Neural progenitor cell (in vitro differentiated cells): ENCODE data around the gene EIPR1. TPM values are rescaled to one million over a fixed set of nuclear protein-coding genes. Genes with fewer than 3 reads are reported as not detected.

Experiments
- DNase-seq: peaks from one replicate; pipeline ENCODE4 v3.0.0-alpha.2; 2016; ENCODE audit warnings: low spot score
- H2AFZ ChIP-seq: fragments of 200-600 bp; sonication (generic); replicated peaks from 2 replicates; pipeline ENCODE4 v1.6.1; 2016; ENCODE audit warnings: antibody characterized with exemption
- H3F3A ChIP-seq: fragments of 200-600 bp; sonication (generic); 2 replicates; pipeline ENCODE4 v1.6.1; 2016; ENCODE audit warnings: antibody characterized with exemption, low read depth
- H3K27ac ChIP-seq: fragments of 200-600 bp; sonication (generic); 2 replicates; pipeline ENCODE4 v1.5.1; 2016; ENCODE audit warnings: mild to moderate bottlenecking
- H3K27me3 ChIP-seq: fragments of 200-600 bp; sonication (generic); 2 replicates; pipeline ENCODE4 v1.6.1; 2016; ENCODE audit warnings: mild to moderate bottlenecking, moderate library complexity
- H3K36me3 ChIP-seq: fragments of 200-600 bp; sonication (generic); 2 replicates; pipeline ENCODE4 v1.5.1; 2016
- H3K4me1 ChIP-seq: fragments of 200-600 bp; sonication (generic); 2 replicates; pipeline ENCODE4 v1.6.1; 2016; ENCODE audit warnings: mixed run types
- H3K4me2 ChIP-seq: fragments of 200-600 bp; sonication (generic); 2 replicates; pipeline ENCODE4 v1.6.1; 2016
- H3K4me3 ChIP-seq: fragments of 200-600 bp; sonication (generic); 2 replicates; pipeline ENCODE4 v1.5.1; 2016
- H3K79me2 ChIP-seq: fragments of 200-600 bp; sonication (generic); 2 replicates; pipeline ENCODE4 v1.6.1; 2016; ENCODE audit warnings: low read depth
- H3K9ac ChIP-seq: fragments of 200-600 bp; sonication (generic); 2 replicates; pipeline ENCODE4 v1.6.1; 2016
- H3K9me3 ChIP-seq: fragments of 200-600 bp; sonication (generic); 2 replicates; pipeline ENCODE4 v1.5.1; 2016; ENCODE audit warnings: low read depth
- H4K20me1 ChIP-seq: fragments of 200-600 bp; sonication (generic); 2 replicates; pipeline ENCODE4 v1.6.1; 2016; ENCODE audit warnings: low read depth
- H3K27ac Mint-ChIP-seq: 3 replicates; pipeline ENCODE4 v1.8.0; 2021; ENCODE audit warnings: mixed read lengths
- H3K27me3 Mint-ChIP-seq: 2 replicates; pipeline ENCODE4 v1.8.0; 2022; ENCODE audit warnings: low read depth, mild to moderate bottlenecking, inconsistent platforms, moderate library complexity, mixed read lengths; ENCODE audit not compliant: insufficient read depth
- H3K36me3 Mint-ChIP-seq: 3 replicates; pipeline ENCODE4 v1.8.0; 2021; ENCODE audit warnings: mixed read lengths
- H3K4me1 Mint-ChIP-seq: 3 replicates; pipeline ENCODE4 v1.8.0; 2021; ENCODE audit warnings: mixed read lengths
- H3K4me3 Mint-ChIP-seq: 3 replicates; pipeline ENCODE4 v1.8.0; 2021; ENCODE audit warnings: mild to moderate bottlenecking, moderate library complexity, mixed read lengths
- H3K9me3 Mint-ChIP-seq: 3 replicates; pipeline ENCODE4 v1.8.0; 2020; ENCODE audit warnings: mixed read lengths
- EZH2 ChIP-seq: fragments of 200-600 bp; sonication (generic); IDR thresholded peaks from 2 replicates; pipeline ENCODE4 v1.6.1; 2017; ENCODE audit warnings: antibody characterized with exemption, mild to moderate bottlenecking, moderate library complexity
- EZH2phosphoT487 ChIP-seq: fragments of 200-600 bp; sonication (generic); IDR thresholded peaks from 2 replicates; pipeline ENCODE4 v1.6.1; 2017; ENCODE audit warnings: antibody characterized with exemption
- total RNA-seq: library from RNA; depleted of rRNA; stranded (reverse); fragments of >200 nt; gene quantifications from 2 replicates; pipeline ENCODE4 v1.2.3, GENCODE V29; 2015; ENCODE audit warnings: low replicate concordance
- TF ChIP-seq, protein P1 (sequence below): fragments of 200-600 bp; sonication (generic); IDR thresholded peaks from 2 replicates; pipeline ENCODE4 v1.5.1; 2017; ENCODE audit warnings: antibody characterized with exemption, mild to moderate bottlenecking

EIPR1 gene
- total RNA-seq, 1 donor from 2014 or later = 57.1 TPM

- Histone ChIP-seq H3K27ac (no peak overlapping the region), H3K27me3 (no peaks in the 10 kb centered on the region), H4K20me1 (peaks cover 5% of the 10 kb centered on the region), H2AFZ (no peak overlapping the region), H3K9me3 (no peaks in the 10 kb centered on the region), H3K4me3 (no peak overlapping the region), H3K9ac (no peak overlapping the region), H3K79me2 (no peaks in the 10 kb centered on the region), H3K4me1 (no peaks in the 10 kb centered on the region), H3F3A (no peaks in the 10 kb centered on the region), H3K36me3 (no peaks in the 10 kb centered on the region), H3K4me2 (no peak overlapping the region)
- H3K36me3 Mint-ChIP-seq = peaks cover 8% of the 10 kb centered on the region
- no peak for DNase-seq
- TF ChIP-seq EZH2phosphoT487 = no peak
- TF ChIP-seq, protein P1, sequence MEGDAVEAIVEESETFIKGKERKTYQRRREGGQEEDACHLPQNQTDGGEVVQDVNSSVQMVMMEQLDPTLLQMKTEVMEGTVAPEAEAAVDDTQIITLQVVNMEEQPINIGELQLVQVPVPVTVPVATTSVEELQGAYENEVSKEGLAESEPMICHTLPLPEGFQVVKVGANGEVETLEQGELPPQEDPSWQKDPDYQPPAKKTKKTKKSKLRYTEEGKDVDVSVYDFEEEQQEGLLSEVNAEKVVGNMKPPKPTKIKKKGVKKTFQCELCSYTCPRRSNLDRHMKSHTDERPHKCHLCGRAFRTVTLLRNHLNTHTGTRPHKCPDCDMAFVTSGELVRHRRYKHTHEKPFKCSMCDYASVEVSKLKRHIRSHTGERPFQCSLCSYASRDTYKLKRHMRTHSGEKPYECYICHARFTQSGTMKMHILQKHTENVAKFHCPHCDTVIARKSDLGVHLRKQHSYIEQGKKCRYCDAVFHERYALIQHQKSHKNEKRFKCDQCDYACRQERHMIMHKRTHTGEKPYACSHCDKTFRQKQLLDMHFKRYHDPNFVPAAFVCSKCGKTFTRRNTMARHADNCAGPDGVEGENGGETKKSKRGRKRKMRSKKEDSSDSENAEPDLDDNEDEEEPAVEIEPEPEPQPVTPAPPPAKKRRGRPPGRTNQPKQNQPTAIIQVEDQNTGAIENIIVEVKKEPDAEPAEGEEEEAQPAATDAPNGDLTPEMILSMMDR = no peak
- TF ChIP-seq EZH2 = no peak
- no peak overlapping the region for H3K4me3 Mint-ChIP-seq
- H3K27ac Mint-ChIP-seq = peak overlapping the region; percentile 25
- H3K27me3 Mint-ChIP-seq = peaks cover 6% of the 10 kb centered on the region
- H3K9me3 Mint-ChIP-seq = no peaks in the 10 kb centered on the region
- no peaks in the 10 kb centered on the region for H3K4me1 Mint-ChIP-seq
These were observed 166.2 kb downstream of the EIPR1 start for GRCh38 chr2:3211256-3212060.

DNA sequence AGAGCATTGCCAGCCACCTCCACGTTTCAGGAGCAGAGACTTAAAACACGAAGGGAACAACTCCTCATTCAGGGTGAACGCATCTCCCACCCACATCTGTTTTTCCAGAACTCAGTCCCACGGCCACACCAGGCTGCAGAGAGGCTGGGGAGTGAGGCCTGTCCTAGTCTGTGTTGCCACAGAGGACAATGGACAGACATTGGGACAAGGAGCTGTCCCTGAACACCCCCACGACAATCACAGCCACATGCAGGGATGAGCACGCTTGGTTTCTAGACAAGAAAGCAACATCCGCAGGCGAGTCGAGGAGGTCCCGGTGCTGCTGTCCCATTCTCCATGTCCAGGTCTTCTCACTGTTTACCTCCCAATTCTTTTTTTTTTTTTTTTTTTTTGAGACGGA lies 167.4 kb downstream of the EIPR1 start:
- no peak overlapping the region for H3K27ac Mint-ChIP-seq
- H3K9me3 Mint-ChIP-seq = no peaks in the 10 kb centered on the region
- Histone ChIP-seq H3K4me2 (no peak overlapping the region), H3K9ac (no peak overlapping the region), H3K36me3 (no peaks in the 10 kb centered on the region), H3K4me3 (no peak overlapping the region), H2AFZ (no peak overlapping the region), H3K27ac (no peak overlapping the region), H4K20me1 (no peaks in the 10 kb centered on the region), H3K79me2 (no peaks in the 10 kb centered on the region), H3F3A (no peaks in the 10 kb centered on the region), H3K27me3 (no peaks in the 10 kb centered on the region), H3K4me1 (no peaks in the 10 kb centered on the region), H3K9me3 (no peaks in the 10 kb centered on the region)
- TF ChIP-seq, protein P1 = no peak
- TF ChIP-seq EZH2phosphoT487 (no peak), EZH2 (no peak)
- DNase-seq = no peak
- peaks cover 10% of the 10 kb centered on the region for H3K36me3 Mint-ChIP-seq
- H3K27me3 Mint-ChIP-seq = peaks cover 6% of the 10 kb centered on the region
- no peaks in the 10 kb centered on the region for H3K4me1 Mint-ChIP-seq
- H3K4me3 Mint-ChIP-seq = no peak overlapping the region

GRCh38 chr2:3209258-3209657 lies 168.4 kb downstream of the EIPR1 start:
- Mint-ChIP-seq H3K27ac (no peak overlapping the region), H3K9me3 (no peaks in the 10 kb centered on the region)

More at GRCh38 chr2:3209258-3209657, 168.4 kb downstream of the EIPR1 start:
- Histone ChIP-seq H3K27me3 (no peaks in the 10 kb centered on the region), H3K4me3 (no peak overlapping the region), H3F3A (no peaks in the 10 kb centered on the region), H3K79me2 (no peaks in the 10 kb centered on the region), H3K9me3 (no peaks in the 10 kb centered on the region), H4K20me1 (no peaks in the 10 kb centered on the region), H3K9ac (no peak overlapping the region), H2AFZ (no peak overlapping the region), H3K4me1 (no peaks in the 10 kb centered on the region), H3K27ac (no peak overlapping the region), H3K36me3 (no peaks in the 10 kb centered on the region), H3K4me2 (no peak overlapping the region)
- Mint-ChIP-seq H3K27me3 (peaks cover 6% of the 10 kb centered on the region), H3K4me1 (peaks cover 4% of the 10 kb centered on the region), H3K4me3 (no peak overlapping the region), H3K36me3 (peaks cover 10% of the 10 kb centered on the region)
- TF ChIP-seq EZH2phosphoT487 (no peak), EZH2 (no peak)
- TF ChIP-seq, protein P1 = no peak
- no peak for DNase-seq
